ENCODE results near the gene ZSWIM5.

Gene ZSWIM5

DNA sequence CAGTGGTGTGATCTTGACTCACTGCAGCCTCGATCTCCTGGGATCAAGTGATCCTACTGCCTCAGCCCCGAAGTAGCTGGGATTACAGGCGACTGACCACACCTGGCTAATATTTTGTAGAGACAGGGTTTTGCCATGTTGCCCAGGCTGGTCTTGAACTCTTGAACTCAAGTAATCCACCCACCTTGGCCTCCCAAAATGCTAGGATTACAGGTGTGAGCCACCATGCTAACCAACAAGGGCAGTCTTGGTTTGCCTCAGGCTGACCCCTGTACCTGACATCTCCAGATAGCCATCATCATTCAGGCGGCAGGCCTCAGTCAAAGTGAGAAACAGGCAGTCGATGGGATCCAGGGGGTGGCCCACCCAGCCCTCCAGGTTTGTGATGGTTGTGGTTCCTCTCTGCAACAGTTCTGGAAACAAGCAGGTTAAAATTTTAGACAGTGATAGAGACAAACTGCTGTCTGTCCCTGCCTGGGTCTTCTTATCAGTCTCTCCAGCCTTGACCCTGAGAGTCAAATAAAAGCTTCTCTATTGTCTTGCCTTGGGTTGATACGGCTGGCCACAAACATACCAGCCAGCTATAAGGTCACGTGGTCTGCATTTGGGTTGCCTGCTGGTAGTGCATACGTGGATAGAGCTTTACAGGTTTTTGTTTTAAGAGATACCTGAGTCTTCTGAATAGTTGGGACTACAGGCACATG is 167.6 kb downstream of the ZSWIM5 start:
- no peak for DNase-seq (ENCODE audit: low spot score)
- TF ChIP-seq CTCF (IDR thresholded peaks at IDR 0.05; ENCODE audit: extremely low read depth, missing control alignments) = no peak

- no peak for DNase-seq (ENCODE audit: low spot score)
- TF ChIP-seq CTCF (IDR thresholded peaks at IDR 0.05; ENCODE audit: extremely low read depth, missing control alignments) = no peak
Observed at GRCh38 chr1:45038240-45038639, 168.2 kb downstream of the ZSWIM5 start.

DNA sequence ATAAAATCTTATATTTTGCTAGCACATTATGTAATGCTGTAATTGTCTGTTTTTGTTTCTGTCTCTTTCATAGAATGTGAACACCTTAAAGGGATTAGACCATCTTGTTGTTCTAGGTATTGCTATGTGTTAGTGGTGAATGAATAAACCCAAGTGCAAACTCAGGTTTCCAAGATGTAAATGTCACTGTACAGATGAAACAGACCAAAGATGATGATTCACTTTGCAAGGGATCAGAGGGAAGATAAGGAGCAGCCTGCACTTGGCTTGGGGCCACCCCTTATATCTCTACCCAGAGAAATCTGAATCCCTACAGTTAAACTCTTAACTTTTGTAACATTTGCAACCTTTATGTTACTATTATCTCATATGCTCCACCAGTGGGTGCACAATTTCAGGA is 168.9 kb downstream of the ZSWIM5 start:
- TF ChIP-seq CTCF (IDR thresholded peaks at IDR 0.05; ENCODE audit: extremely low read depth, missing control alignments) = no peak
- DNase-seq (ENCODE audit: low spot score) = no peak

- no peak for DNase-seq (ENCODE audit: low spot score)
- no peak for TF ChIP-seq CTCF (IDR thresholded peaks at IDR 0.05; ENCODE audit: extremely low read depth, missing control alignments)
Observed at GRCh38 chr1:45035631-45036301, 170.6 kb downstream of the ZSWIM5 start.

GRCh38 chr1:45033356-45033755 is 173.0 kb downstream of the ZSWIM5 start:
- TF ChIP-seq CTCF (IDR thresholded peaks at IDR 0.05; ENCODE audit: extremely low read depth, missing control alignments) = no peak
- peak; percentile 48 for DNase-seq (ENCODE audit: low spot score)

GRCh38 chr1:45032837-45033236 is 173.6 kb downstream of the ZSWIM5 start:
- no peak for TF ChIP-seq CTCF (IDR thresholded peaks at IDR 0.05; ENCODE audit: extremely low read depth, missing control alignments)
- no peak for DNase-seq (ENCODE audit: low spot score)

- DNase-seq (ENCODE audit: low spot score) = no peak
- no peak for TF ChIP-seq CTCF (IDR thresholded peaks at IDR 0.05; ENCODE audit: extremely low read depth, missing control alignments)
Observed at GRCh38 chr1:45026446-45026845, 180.0 kb downstream of the ZSWIM5 start.

All from GM20000 (cell line).